ENCODE measurements around the gene TAS2R31. TPM values are rescaled to one million over a fixed set of nuclear protein-coding genes. Genes with fewer than 3 reads are reported as not detected.
"Not testable (repeated sequence)": the region's sequence is repeated elsewhere in the genome, so short reads cannot be mapped to it uniquely, and the experiment has no call there.

Gene TAS2R31
- total RNA-seq, 4 donors from 2014 or later, result 4.5 to 27.5 (median 15.0) TPM

DNA sequence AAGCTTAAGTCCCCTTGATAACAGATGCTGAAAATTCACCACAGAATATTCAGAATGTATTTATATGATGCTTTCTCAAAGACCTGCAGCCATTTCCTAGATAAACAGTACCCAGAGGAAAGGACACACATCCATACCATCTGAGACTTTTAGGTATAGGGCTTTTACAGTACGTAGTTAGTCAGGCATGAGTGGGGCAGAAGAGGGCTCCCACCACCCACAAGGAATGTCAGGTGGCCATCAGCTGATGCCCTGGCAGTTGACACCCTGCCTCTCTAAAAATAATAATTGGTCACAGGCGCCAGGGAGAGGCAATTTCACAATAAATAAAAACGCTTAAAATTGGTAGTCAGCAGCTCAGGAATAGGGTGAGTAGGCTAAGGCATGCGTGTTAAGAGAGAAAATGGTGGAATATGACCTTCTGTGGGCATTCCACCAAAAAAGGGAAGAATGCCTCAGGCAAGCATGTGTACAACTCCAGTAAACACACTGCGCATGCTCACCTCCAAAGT, 38.7 kb upstream of the TAS2R31 start:
- DNase-seq, result no peak
- Histone ChIP-seq H3K36me3 (no peaks in the 10 kb centered on the region), H3K4me1 (peaks cover 0 to 16% (median 4%) of the 10 kb centered on the region in 4 donors), H3K27me3 (no peaks in the 10 kb centered on the region), H3K4me3 (no peak overlapping the region), H3K9me3 (peaks cover 0 to 3% of the 10 kb centered on the region in 2 donors), H3K27ac (no peak overlapping the region)
- intact Hi-C loops (cut with DNase I; ENCODE audit: low total_unique reads), result no loop called here
- WGBS, 2 donors (ENCODE audit: low coverage in 1 of 2), result 81 to 88% methylated on average over 5 of the region's 5 CpGs
- in situ Hi-C loops (cut with MboI; ENCODE audit: low pct_ligation_motif_present in 1 of 4, low pct_unique_long_range_greater_than_20kb in 1 of 4, low sequenced_read_pairs in 3 of 4), result loop anchor here in 3 of 4 donors (5.0 kb wide), 1 partner anchor 53 kb away; no protein-coding TSS in a partner anchor
- TF ChIP-seq POLR2A (IDR thresholded peaks at IDR 0.05) (no peak), EP300 (IDR thresholded peaks at IDR 0.05; ENCODE audit: low read depth) (no peak), POLR2AphosphoS5 (IDR thresholded peaks at IDR 0.05) (no peak)
- TF ChIP-seq, protein P1, sequence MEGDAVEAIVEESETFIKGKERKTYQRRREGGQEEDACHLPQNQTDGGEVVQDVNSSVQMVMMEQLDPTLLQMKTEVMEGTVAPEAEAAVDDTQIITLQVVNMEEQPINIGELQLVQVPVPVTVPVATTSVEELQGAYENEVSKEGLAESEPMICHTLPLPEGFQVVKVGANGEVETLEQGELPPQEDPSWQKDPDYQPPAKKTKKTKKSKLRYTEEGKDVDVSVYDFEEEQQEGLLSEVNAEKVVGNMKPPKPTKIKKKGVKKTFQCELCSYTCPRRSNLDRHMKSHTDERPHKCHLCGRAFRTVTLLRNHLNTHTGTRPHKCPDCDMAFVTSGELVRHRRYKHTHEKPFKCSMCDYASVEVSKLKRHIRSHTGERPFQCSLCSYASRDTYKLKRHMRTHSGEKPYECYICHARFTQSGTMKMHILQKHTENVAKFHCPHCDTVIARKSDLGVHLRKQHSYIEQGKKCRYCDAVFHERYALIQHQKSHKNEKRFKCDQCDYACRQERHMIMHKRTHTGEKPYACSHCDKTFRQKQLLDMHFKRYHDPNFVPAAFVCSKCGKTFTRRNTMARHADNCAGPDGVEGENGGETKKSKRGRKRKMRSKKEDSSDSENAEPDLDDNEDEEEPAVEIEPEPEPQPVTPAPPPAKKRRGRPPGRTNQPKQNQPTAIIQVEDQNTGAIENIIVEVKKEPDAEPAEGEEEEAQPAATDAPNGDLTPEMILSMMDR (IDR thresholded peaks at IDR 0.05), result no peak

DNA sequence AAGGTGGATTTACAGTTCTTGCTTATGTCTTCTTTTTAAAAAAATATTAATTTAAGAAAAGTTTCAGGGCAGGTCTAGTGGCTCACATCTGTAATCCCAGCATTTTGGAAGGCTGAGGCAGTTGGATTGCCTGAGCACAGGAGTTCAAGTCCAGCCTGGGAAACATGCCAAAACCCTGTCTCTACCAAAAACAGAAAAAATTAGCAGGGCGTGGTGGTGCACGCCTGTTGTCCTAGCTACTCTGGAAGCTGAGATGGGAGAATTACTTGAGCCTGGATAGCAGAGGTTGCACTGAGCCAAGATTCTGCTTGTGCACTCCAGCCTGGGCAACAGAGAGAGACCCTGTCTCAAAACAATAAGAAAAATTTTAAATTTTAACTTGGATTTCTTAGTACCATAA, 36.3 kb upstream of the TAS2R31 start:
- in situ Hi-C loops (cut with MboI; ENCODE audit: low pct_ligation_motif_present in 1 of 4, low pct_unique_long_range_greater_than_20kb in 1 of 4, low sequenced_read_pairs in 3 of 4) (no loop called here), intact Hi-C loops (cut with DNase I; ENCODE audit: low total_unique reads) (no loop called here)
- peak; percentile 13 for DNase-seq
- no peak for TF ChIP-seq POLR2AphosphoS5 (IDR thresholded peaks at IDR 0.05)
- no peak for TF ChIP-seq EP300 (IDR thresholded peaks at IDR 0.05; ENCODE audit: low read depth)
- TF ChIP-seq, protein P1 (IDR thresholded peaks at IDR 0.05), result no peak
- TF ChIP-seq POLR2A (IDR thresholded peaks at IDR 0.05), result no peak
- H3K27ac ChIP-seq, result no peak overlapping the region
- H3K36me3 ChIP-seq, result no peaks in the 10 kb centered on the region
- peaks cover 0 to 3% of the 10 kb centered on the region in 2 donors for H3K9me3 ChIP-seq
- no peak overlapping the region for H3K4me3 ChIP-seq
- WGBS, 2 donors (ENCODE audit: low coverage in 1 of 2), result 13 to 48% methylated on average over 2 of the region's 2 CpGs
- peaks cover 0 to 16% (median 4%) of the 10 kb centered on the region in 4 donors for H3K4me1 ChIP-seq
- H3K27me3 ChIP-seq, result no peaks in the 10 kb centered on the region

DNA sequence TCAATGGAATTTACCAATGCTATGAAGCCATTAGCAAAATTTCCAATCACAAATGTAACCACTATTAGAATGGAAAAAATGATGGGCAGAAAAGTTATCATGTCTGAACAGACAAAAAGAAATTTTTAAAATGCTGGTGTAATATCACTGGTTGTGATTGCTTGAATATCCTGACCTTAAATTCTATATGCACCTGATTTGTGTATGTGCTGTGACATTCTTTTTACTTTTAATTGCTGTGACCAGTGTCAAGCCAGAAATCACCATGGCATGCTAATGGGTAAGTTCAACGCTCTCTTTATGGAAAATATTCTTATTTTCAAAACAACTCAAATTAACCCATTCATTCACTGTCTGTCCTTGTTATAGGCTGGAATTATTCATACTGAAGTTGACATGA, 31.0 kb upstream of the TAS2R31 start, which contains the start of gene TAS2R46:
TSS of gene TAS2R46 (minus strand) at position 101 of the 400 bp plus-strand sequence. CDS start at position 101, 0 bp downstream.
- H3K36me3 ChIP-seq; DNase-seq; H3K9me3 ChIP-seq; H3K4me1 ChIP-seq; intact Hi-C loops (cut with DNase I; ENCODE audit: low total_unique reads); H3K27ac ChIP-seq; H3K27me3 ChIP-seq; in situ Hi-C loops (cut with MboI; ENCODE audit: low pct_ligation_motif_present in 1 of 4, low pct_unique_long_range_greater_than_20kb in 1 of 4, low sequenced_read_pairs in 3 of 4); H3K4me3 ChIP-seq: not testable (repeated sequence)
- 80 to 100% methylated on average over 1 of the region's 1 CpG for WGBS, 2 donors (ENCODE audit: low coverage in 1 of 2)

DNA sequence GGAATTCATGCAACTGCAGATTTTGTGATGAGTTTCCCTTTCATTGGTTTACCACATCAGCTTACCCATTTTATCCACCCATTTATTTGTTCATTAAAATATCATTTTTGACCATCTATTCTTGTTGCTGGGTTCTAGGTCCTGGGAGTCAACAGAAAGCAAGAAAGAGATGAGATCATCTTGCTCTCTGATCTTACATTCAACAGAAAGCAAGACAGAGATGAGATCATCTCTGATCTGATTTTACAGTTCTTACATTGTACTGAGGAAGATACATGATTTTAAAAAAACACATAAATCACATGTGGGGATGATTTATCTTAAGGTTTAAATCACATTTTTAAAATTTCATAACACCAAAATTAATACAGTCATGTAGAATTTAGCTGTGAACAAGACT, 28.6 kb upstream of the TAS2R31 start:
- intact Hi-C loops (cut with DNase I; ENCODE audit: low total_unique reads) (no loop called here), in situ Hi-C loops (cut with MboI; ENCODE audit: low pct_ligation_motif_present in 1 of 4, low pct_unique_long_range_greater_than_20kb in 1 of 4, low sequenced_read_pairs in 3 of 4) (no loop called here)
- Histone ChIP-seq H3K27ac (no peak overlapping the region), H3K27me3 (no peaks in the 10 kb centered on the region), H3K9me3 (no peaks in the 10 kb centered on the region), H3K36me3 (no peaks in the 10 kb centered on the region), H3K4me1 (no peaks in the 10 kb centered on the region), H3K4me3 (no peak overlapping the region)
- TF ChIP-seq, protein P1 (IDR thresholded peaks at IDR 0.05), result no peak
- TF ChIP-seq POLR2AphosphoS5 (IDR thresholded peaks at IDR 0.05) (no peak), POLR2A (IDR thresholded peaks at IDR 0.05) (no peak), EP300 (IDR thresholded peaks at IDR 0.05; ENCODE audit: low read depth) (no peak)
- no peak for DNase-seq

DNA sequence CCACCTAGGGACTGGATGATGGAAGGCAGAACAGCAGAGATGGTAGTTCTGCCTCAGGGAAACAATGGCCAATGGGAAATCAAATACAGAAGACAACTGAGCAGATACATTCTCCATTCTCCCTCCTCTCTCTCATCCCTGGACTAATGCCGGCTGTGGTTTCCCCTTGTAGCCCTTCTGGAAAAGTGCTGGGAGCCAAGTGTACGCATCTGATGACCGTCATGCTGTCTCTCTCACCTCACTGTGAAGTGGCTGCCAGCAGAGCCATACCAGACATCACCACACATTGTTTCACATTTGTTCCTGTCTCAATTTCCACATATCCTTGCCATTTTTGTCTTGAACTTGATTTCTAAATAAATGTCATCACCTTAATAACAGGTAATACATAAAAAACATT, 27.8 kb upstream of the TAS2R31 start:
- 97 to 100% methylated on average over 3 of the region's 3 CpGs for WGBS, 2 donors (ENCODE audit: low coverage in 1 of 2)
- TF ChIP-seq POLR2AphosphoS5 (IDR thresholded peaks at IDR 0.05), result no peak
- Histone ChIP-seq H3K4me1 (no peaks in the 10 kb centered on the region), H3K36me3 (no peaks in the 10 kb centered on the region), H3K4me3 (no peak overlapping the region), H3K9me3 (no peaks in the 10 kb centered on the region), H3K27me3 (no peaks in the 10 kb centered on the region), H3K27ac (no peak overlapping the region)
- no peak for DNase-seq
- in situ Hi-C loops (cut with MboI; ENCODE audit: low pct_ligation_motif_present in 1 of 4, low pct_unique_long_range_greater_than_20kb in 1 of 4, low sequenced_read_pairs in 3 of 4), result no loop called here
- intact Hi-C loops (cut with DNase I; ENCODE audit: low total_unique reads), result no loop called here

Data from transverse colon (tissue), 4 donors.